ENCODE data around the gene BAIAP2. TPM values are rescaled to one million over a fixed set of nuclear protein-coding genes. Genes with fewer than 3 reads are reported as not detected.

The BAIAP2 gene
- total and polyA plus RNA-seq, 2 of the 13 experiments (the other 11 are each of a cell fraction or from before 2014, with no cell fraction given) = 22.5 to 24.0 TPM

DNA sequence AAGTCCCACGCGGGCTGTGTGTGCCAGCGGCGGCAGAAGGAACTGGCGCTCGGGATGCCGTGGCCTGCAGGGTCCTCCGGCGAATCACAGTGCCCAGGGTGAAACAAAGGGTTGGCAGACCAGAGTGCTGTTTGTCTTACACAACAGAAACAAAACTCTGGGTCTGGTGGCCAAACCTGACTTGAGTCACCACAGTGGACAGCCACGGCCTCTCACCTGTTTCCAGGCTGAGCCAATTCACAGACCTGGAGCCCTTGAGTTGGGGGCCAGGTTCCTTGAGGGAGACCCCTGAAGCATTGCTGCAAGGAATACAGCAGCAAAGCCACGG, 45.4 kb upstream of the BAIAP2 start (continued):
- TF ChIP-seq ZFP37 (CRISPR knock-in tag; IDR thresholded peaks at IDR 0.05; ENCODE audit: borderline replicate concordance) (no peak), ZNF547 (CRISPR knock-in tag; IDR thresholded peaks at IDR 0.05) (0 out of 2 replicates have a peak, but pooled peaks have one; percentile 13), ZNF232 (CRISPR knock-in tag; IDR thresholded peaks at IDR 0.05; ENCODE audit: borderline replicate concordance) (peak; percentile 21; the same call in 1 of the 2 replicates), ZNF737 (CRISPR knock-in tag; IDR thresholded peaks at IDR 0.05; ENCODE audit: borderline replicate concordance) (0 out of 2 replicates have a peak, but pooled peaks have one; percentile 33), SRSF9 (IDR thresholded peaks at IDR 0.05; ENCODE audit: borderline replicate concordance, insufficient read depth, low read depth, low read length, poor library complexity, severe bottlenecking) (no peak), MYC (CRISPR knock-in tag; IDR thresholded peaks at IDR 0.05; ENCODE audit: borderline replicate concordance) (no peak; the same call in 1 of the 2 replicates), ZNF619 (CRISPR knock-in tag; IDR thresholded peaks at IDR 0.05) (no peak), ZFP90 (CRISPR knock-in tag; IDR thresholded peaks at IDR 0.05; ENCODE audit: borderline replicate concordance) (0 out of 2 replicates have a peak, but pooled peaks have one; percentile 30), ZNF75D (CRISPR knock-in tag; IDR thresholded peaks at IDR 0.05; ENCODE audit: borderline replicate concordance) (peak; percentile 77; the same call in 1 of the 2 replicates)
- TF ChIP-seq, protein P1, sequence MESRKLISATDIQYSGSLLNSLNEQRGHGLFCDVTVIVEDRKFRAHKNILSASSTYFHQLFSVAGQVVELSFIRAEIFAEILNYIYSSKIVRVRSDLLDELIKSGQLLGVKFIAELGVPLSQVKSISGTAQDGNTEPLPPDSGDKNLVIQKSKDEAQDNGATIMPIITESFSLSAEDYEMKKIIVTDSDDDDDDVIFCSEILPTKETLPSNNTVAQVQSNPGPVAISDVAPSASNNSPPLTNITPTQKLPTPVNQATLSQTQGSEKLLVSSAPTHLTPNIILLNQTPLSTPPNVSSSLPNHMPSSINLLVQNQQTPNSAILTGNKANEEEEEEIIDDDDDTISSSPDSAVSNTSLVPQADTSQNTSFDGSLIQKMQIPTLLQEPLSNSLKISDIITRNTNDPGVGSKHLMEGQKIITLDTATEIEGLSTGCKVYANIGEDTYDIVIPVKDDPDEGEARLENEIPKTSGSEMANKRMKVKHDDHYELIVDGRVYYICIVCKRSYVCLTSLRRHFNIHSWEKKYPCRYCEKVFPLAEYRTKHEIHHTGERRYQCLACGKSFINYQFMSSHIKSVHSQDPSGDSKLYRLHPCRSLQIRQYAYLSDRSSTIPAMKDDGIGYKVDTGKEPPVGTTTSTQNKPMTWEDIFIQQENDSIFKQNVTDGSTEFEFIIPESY (CRISPR knock-in tag; IDR thresholded peaks at IDR 0.05) = peak; percentile 85; the same call in 1 of the 2 replicates
- TF ChIP-seq, protein P2, sequence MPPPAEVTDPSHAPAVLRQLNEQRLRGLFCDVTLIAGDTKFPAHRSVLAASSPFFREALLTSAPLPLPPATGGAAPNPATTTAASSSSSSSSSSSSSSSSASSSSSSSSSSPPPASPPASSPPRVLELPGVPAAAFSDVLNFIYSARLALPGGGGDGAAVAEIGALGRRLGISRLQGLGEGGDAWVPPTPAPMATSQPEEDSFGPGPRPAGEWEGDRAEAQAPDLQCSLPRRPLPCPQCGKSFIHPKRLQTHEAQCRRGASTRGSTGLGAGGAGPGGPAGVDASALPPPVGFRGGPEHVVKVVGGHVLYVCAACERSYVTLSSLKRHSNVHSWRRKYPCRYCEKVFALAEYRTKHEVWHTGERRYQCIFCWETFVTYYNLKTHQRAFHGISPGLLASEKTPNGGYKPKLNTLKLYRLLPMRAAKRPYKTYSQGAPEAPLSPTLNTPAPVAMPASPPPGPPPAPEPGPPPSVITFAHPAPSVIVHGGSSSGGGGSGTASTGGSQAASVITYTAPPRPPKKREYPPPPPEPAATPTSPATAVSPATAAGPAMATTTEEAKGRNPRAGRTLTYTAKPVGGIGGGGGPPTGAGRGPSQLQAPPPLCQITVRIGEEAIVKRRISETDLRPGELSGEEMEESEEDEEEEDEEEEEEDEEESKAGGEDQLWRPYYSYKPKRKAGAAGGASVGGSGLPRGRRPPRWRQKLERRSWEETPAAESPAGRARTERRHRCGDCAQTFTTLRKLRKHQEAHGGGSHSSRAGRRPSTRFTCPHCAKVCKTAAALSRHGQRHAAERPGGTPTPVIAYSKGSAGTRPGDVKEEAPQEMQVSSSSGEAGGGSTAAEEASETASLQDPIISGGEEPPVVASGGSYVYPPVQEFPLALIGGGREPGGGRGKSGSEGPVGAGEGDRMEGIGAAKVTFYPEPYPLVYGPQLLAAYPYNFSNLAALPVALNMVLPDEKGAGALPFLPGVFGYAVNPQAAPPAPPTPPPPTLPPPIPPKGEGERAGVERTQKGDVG (CRISPR knock-in tag; IDR thresholded peaks at IDR 0.05; ENCODE audit: borderline replicate concordance) = 0 out of 2 replicates have a peak, but pooled peaks have one; percentile 31
- TF ChIP-seq, protein P3, sequence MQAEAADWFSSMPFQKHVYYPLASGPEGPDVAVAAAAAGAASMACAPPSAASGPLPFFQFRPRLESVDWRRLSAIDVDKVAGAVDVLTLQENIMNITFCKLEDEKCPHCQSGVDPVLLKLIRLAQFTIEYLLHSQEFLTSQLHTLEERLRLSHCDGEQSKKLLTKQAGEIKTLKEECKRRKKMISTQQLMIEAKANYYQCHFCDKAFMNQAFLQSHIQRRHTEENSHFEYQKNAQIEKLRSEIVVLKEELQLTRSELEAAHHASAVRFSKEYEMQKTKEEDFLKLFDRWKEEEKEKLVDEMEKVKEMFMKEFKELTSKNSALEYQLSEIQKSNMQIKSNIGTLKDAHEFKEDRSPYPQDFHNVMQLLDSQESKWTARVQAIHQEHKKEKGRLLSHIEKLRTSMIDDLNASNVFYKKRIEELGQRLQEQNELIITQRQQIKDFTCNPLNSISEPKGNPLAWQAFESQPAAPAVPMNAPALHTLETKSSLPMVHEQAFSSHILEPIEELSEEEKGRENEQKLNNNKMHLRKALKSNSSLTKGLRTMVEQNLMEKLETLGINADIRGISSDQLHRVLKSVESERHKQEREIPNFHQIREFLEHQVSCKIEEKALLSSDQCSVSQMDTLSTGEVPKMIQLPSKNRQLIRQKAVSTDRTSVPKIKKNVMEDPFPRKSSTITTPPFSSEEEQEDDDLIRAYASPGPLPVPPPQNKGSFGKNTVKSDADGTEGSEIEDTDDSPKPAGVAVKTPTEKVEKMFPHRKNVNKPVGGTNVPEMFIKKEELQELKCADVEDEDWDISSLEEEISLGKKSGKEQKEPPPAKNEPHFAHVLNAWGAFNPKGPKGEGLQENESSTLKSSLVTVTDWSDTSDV (CRISPR knock-in tag; IDR thresholded peaks at IDR 0.05) = peak; percentile 19; the same call in 1 of the 2 replicates
